ENCODE measurements around the gene KCTD16.

KCTD16 gene

GRCh38 chr5:144130306-144130705, 40.4 kb upstream of the KCTD16 start:
- no peak for DNase-seq (ENCODE audit: low spot score)
- TF ChIP-seq, protein P1, sequence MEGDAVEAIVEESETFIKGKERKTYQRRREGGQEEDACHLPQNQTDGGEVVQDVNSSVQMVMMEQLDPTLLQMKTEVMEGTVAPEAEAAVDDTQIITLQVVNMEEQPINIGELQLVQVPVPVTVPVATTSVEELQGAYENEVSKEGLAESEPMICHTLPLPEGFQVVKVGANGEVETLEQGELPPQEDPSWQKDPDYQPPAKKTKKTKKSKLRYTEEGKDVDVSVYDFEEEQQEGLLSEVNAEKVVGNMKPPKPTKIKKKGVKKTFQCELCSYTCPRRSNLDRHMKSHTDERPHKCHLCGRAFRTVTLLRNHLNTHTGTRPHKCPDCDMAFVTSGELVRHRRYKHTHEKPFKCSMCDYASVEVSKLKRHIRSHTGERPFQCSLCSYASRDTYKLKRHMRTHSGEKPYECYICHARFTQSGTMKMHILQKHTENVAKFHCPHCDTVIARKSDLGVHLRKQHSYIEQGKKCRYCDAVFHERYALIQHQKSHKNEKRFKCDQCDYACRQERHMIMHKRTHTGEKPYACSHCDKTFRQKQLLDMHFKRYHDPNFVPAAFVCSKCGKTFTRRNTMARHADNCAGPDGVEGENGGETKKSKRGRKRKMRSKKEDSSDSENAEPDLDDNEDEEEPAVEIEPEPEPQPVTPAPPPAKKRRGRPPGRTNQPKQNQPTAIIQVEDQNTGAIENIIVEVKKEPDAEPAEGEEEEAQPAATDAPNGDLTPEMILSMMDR (IDR thresholded peaks at IDR 0.05; ENCODE audit: extremely low read depth, missing control alignments) = no peak

GRCh38 chr5:144131261-144131660, 39.4 kb upstream of the KCTD16 start:
- TF ChIP-seq, protein P1 (IDR thresholded peaks at IDR 0.05; ENCODE audit: extremely low read depth, missing control alignments) = no peak
- no peak for DNase-seq (ENCODE audit: low spot score)

DNA sequence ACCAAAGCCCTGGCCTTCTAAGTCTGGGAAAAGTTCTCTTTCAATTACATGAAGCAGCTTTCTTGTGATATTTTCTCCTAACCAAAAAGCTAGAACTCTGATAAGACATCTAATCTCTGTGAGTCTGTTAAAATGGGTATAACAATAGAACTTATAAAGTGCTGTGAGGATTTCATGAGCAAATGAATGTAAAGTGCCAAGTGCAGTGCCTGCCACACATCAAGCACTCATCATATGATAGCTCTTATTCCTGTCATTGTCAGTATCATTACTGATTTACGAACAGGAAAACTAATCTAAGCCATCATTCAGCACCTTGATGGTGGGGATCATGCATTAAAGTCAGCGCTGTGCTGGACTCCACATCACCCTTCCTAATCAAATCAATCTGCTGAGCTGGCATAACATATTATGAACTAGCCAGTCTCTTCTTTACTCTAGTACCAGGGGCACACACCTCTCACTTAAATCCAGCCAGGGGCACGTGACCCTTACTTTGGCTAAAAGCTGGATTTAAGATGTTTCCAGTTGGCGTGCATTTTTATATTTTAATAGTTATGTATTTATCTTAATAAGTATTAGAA, 37.5 kb upstream of the KCTD16 start:
- TF ChIP-seq, protein P1 (IDR thresholded peaks at IDR 0.05; ENCODE audit: extremely low read depth, missing control alignments) = no peak
- no peak for DNase-seq (ENCODE audit: low spot score)

- no peak for DNase-seq (ENCODE audit: low spot score)
- TF ChIP-seq, protein P1 (IDR thresholded peaks at IDR 0.05; ENCODE audit: extremely low read depth, missing control alignments) = no peak
Measured at GRCh38 chr5:144134194-144134826, 36.4 kb upstream of the KCTD16 start.

DNA sequence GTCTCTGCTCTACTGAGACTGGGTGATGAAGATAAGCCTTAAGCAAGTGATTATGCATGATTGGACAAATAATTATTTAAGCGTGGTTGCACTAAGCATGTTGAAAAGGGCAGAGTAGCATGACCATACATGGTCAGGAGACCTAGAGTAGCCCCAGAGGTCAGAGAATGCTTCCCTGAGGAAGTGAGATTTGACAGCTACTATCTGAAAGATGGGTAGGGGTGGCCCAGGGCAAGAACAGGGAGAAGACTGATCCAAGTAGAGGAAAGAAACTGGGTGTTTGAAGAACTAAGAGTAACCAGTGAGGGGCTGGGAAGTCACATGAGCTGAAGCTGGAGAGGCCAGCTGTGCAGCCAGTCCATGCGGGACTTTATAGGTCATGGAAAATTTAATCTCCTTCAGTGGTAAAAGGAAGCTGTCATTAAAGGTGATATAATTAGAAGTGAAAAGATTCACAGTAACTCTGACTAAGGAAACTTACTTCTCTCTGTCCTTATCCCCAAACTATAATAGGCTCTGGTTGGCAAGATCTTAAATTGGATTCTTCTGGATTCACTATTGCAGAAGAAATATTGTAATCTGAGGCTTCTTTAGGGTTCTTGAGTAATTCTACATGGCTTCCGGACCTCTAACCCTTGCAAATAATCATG, 35.4 kb upstream of the KCTD16 start:
- DNase-seq (ENCODE audit: low spot score) = no peak
- TF ChIP-seq, protein P1 (IDR thresholded peaks at IDR 0.05; ENCODE audit: extremely low read depth, missing control alignments) = no peak

DNA sequence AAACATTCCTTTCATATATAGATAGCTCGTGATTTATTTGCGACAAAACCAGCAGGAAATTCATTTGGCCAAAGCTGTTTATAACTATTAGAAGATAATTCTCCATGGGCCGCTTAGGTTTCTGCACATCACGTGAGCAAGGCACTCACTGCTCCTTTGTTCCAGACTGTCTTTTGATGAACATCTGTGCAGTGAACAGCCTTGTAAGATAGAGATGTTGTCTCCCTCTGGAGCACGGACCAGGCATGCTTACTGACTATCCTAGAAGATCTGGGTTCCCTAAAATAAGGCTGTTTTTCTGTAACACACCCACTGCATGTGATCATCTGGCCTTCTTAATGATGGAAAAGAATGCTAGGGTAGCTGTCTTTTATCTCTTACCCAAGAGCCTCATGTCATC, 31.1 kb upstream of the KCTD16 start:
- no peak for DNase-seq (ENCODE audit: low spot score)
- TF ChIP-seq, protein P1 (IDR thresholded peaks at IDR 0.05; ENCODE audit: extremely low read depth, missing control alignments) = no peak

DNA sequence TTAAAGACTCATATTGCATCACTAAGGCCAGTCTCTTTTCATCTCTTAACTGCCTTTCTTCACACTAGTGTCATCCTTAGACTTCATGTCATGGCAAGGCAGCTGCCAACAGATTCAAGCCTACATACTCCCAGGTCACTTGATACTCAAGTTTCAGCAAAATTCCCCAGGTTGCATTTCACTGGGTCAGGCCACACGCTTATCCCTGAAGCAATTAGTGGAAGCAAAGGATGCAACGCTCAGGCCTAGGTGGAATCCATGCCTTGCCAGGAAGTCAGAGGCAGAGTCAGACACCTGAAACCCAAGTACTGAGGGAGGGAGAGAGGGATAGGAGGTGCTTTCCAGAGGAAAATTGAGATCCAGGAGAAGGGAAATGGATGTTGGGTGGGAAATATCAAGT, 29.1 kb upstream of the KCTD16 start:
- TF ChIP-seq, protein P1 (IDR thresholded peaks at IDR 0.05; ENCODE audit: extremely low read depth, missing control alignments) = no peak
- DNase-seq (ENCODE audit: low spot score) = no peak
